Pericardium fibroblast (primary cell): ENCODE data around the gene TM9SF1. TPM values are rescaled to one million over a fixed set of nuclear protein-coding genes. Genes with fewer than 3 reads are reported as not detected.

Source experiments
- total RNA-seq: library from RNA; depleted of rRNA; stranded (reverse); fragments of >200 nt; gene quantifications from 2 replicates; pipeline ENCODE4 v1.2.3, GENCODE V29; 2015

Gene TM9SF1
- total RNA-seq, 1 donor from 2014 or later, result 54.7 TPM

Other genes with a start within 250 kb of the TM9SF1 start
- 54.4 and 60.7 TPM in 2 replicates for gene DHRS4, start 241.7 kb downstream of the TM9SF1 start, total RNA-seq
- gene DHRS4L2, start 206.5 kb downstream of the TM9SF1 start, total RNA-seq, result 10.5 and 19.1 TPM in 2 replicates
- gene CARMIL3, start 143.4 kb downstream of the TM9SF1 start, total RNA-seq, result 0.23 TPM in 1 of 2 replicates, not detected in the other
- gene CPNE6, start 123.9 kb downstream of the TM9SF1 start, total RNA-seq, result not detected in 2 replicates
- 29.8 TPM in 2 replicates for gene PCK2, start 101.1 kb downstream of the TM9SF1 start, total RNA-seq
- 40.7 and 41.4 TPM in 2 replicates for gene DCAF11, start 80.7 kb downstream of the TM9SF1 start, total RNA-seq
- gene NRL, start 80.5 kb downstream of the TM9SF1 start, total RNA-seq, result 0.12 and 3.7 TPM in 2 replicates
- gene FITM1, start 64.8 kb downstream of the TM9SF1 start, total RNA-seq, result 0.09 TPM in 1 of 2 replicates, not detected in the other
- 155 and 162 TPM in 2 replicates for gene PSME1, start 59.2 kb downstream of the TM9SF1 start, total RNA-seq
- 10.2 and 11.3 TPM in 2 replicates for gene EMC9, start 53.9 kb downstream of the TM9SF1 start, total RNA-seq
- gene PSME2, start 48.8 kb downstream of the TM9SF1 start, total RNA-seq, result 48.4 and 65.5 TPM in 2 replicates
- gene RNF31, start 47.9 kb downstream of the TM9SF1 start, total RNA-seq, result 44.8 and 49.7 TPM in 2 replicates
- gene IRF9, start 34.2 kb downstream of the TM9SF1 start, total RNA-seq, result 26.7 and 48.1 TPM in 2 replicates
- 15.1 and 18.4 TPM in 2 replicates for gene REC8, start 23.4 kb downstream of the TM9SF1 start, total RNA-seq
- gene IPO4, start 6.6 kb downstream of the TM9SF1 start, total RNA-seq, result 23.9 and 28.9 TPM in 2 replicates
- gene TSSK4, start 10.3 kb upstream of the TM9SF1 start, total RNA-seq, result not detected in 2 replicates
- gene CHMP4A, start 18.0 kb upstream of the TM9SF1 start, total RNA-seq, result 30.9 and 31.7 TPM in 2 replicates
- 16.2 and 17.8 TPM in 2 replicates for gene MDP1, start 20.6 kb upstream of the TM9SF1 start, total RNA-seq
- 140 and 180 TPM in 2 replicates for gene NEDD8, start 36.9 kb upstream of the TM9SF1 start, total RNA-seq
- 30.3 and 55.7 TPM in 2 replicates for gene GMPR2, start 37.5 kb upstream of the TM9SF1 start, total RNA-seq
- gene TINF2, start 47.2 kb upstream of the TM9SF1 start, total RNA-seq, result 48.6 and 58.6 TPM in 2 replicates
- gene TGM1, start 67.7 kb upstream of the TM9SF1 start, total RNA-seq, result 1.0 and 7.9 TPM in 2 replicates
- gene RABGGTA, start 76.2 kb upstream of the TM9SF1 start, total RNA-seq, result 23.0 and 27.1 TPM in 2 replicates
- 6.9 and 26.3 TPM in 2 replicates for gene DHRS1, start 104.3 kb upstream of the TM9SF1 start, total RNA-seq
- gene NOP9, start 104.4 kb upstream of the TM9SF1 start, total RNA-seq, result 10.9 and 11.0 TPM in 2 replicates
- gene CIDEB, start 112.5 kb upstream of the TM9SF1 start, total RNA-seq, result 1.0 and 1.2 TPM in 2 replicates
- 1.5 and 6.7 TPM in 2 replicates for gene LTB4R2, start 114.7 kb upstream of the TM9SF1 start, total RNA-seq
- 2.1 and 4.5 TPM in 2 replicates for gene LTB4R, start 116.1 kb upstream of the TM9SF1 start, total RNA-seq
- gene ADCY4, start 139.6 kb upstream of the TM9SF1 start, total RNA-seq, result 0.26 and 2.1 TPM in 2 replicates
- gene RIPK3, start 144.6 kb upstream of the TM9SF1 start, total RNA-seq, result 0.35 and 0.51 TPM in 2 replicates
- gene NFATC4, start 172.7 kb upstream of the TM9SF1 start, total RNA-seq, result 59.5 and 83.0 TPM in 2 replicates
- 24.0 and 31.4 TPM in 2 replicates for gene NYNRIN, start 203.6 kb upstream of the TM9SF1 start, total RNA-seq
- gene CBLN3, start 234.2 kb upstream of the TM9SF1 start, total RNA-seq, result 3.1 and 6.9 TPM in 2 replicates
- gene KHNYN, start 234.5 kb upstream of the TM9SF1 start, total RNA-seq, result 35.0 and 37.8 TPM in 2 replicates
- 14.7 and 15.6 TPM in 2 replicates for gene SDR39U1, start 247.3 kb upstream of the TM9SF1 start, total RNA-seq